Measurements from ENCODE around the gene NLRP6. TPM values are rescaled to one million over a fixed set of nuclear protein-coding genes. Genes with fewer than 3 reads are reported as not detected.

NLRP6 gene
- total RNA-seq, 4 donors from 2014 or later = 0.75 to 1.3 TPM; not detected in 2

DNA sequence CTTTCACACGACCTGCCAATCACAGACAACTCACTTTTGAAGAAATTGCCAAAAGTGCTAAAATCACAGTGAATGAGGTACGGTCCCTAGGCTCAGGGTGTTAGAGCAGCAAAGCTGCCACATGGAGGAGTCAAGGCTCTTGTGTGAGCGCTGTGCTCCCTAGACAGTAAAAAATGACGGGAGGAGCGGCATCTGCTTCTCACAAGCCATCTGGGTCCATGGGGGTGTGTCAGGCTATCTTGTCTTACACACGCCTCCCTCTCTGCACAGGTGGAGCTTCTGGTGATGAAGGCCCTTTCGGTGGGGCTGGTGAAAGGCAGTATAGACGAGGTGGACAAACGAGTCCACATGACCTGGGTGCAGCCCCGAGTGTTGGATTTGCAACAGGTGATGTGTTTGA lies 26.7 kb upstream of the NLRP6 start:
- TF ChIP-seq, protein P1, sequence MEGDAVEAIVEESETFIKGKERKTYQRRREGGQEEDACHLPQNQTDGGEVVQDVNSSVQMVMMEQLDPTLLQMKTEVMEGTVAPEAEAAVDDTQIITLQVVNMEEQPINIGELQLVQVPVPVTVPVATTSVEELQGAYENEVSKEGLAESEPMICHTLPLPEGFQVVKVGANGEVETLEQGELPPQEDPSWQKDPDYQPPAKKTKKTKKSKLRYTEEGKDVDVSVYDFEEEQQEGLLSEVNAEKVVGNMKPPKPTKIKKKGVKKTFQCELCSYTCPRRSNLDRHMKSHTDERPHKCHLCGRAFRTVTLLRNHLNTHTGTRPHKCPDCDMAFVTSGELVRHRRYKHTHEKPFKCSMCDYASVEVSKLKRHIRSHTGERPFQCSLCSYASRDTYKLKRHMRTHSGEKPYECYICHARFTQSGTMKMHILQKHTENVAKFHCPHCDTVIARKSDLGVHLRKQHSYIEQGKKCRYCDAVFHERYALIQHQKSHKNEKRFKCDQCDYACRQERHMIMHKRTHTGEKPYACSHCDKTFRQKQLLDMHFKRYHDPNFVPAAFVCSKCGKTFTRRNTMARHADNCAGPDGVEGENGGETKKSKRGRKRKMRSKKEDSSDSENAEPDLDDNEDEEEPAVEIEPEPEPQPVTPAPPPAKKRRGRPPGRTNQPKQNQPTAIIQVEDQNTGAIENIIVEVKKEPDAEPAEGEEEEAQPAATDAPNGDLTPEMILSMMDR (IDR thresholded peaks at IDR 0.05) = no peak
- no peak for TF ChIP-seq POLR2A (IDR thresholded peaks at IDR 0.05)
- no peak for DNase-seq
- WGBS, 2 donors = 78 to 79% methylated on average over 6 to 10 of the region's 10 CpGs

DNA sequence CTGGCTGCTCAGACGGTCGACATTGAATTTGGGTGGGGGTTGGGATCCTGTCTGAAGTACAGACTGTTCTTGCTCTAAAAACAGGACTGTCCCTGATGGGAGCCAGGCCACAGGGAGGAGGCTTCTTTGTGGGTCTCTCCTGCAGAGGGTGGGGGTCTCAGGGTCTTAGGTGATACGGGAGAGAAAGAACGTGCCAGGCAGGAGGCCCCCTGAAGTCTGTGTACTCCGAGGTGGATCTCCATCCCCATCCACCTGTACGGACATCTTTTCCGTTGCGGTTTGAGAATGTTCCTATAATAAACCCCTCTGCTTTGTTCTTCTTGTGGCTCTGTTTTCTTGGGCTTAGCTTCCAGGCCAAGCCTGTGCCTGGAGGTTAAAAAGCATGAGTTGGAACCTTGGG lies 25.5 kb upstream of the NLRP6 start:
- H3K27me3 ChIP-seq = no peaks in the 10 kb centered on the region
- H3K4me3 ChIP-seq = no peak overlapping the region
- no peaks in the 10 kb centered on the region for H3K9me3 ChIP-seq
- no peak overlapping the region for H3K27ac ChIP-seq
- H3K4me1 ChIP-seq = no peaks in the 10 kb centered on the region
- WGBS, 2 donors = 80 to 83% methylated on average over 6 to 8 of the region's 8 CpGs
- intact Hi-C loops (cut with DNase I) = no loop called here
- TF ChIP-seq, protein P1 (IDR thresholded peaks at IDR 0.05) = no peak
- no peak for TF ChIP-seq POLR2A (IDR thresholded peaks at IDR 0.05)
- no peak for DNase-seq
- peaks cover 14 to 64% (median 36%) of the 10 kb centered on the region in 3 donors for H3K36me3 ChIP-seq

More for the DNA sequence above, 26.7 kb upstream of the NLRP6 start:
- H3K4me1 ChIP-seq = no peaks in the 10 kb centered on the region
- H3K36me3 ChIP-seq = peaks cover 14 to 75% (median 41%) of the 10 kb centered on the region in 3 donors
- no peaks in the 10 kb centered on the region for H3K27me3 ChIP-seq
- intact Hi-C loops (cut with DNase I) = no loop called here
- no peaks in the 10 kb centered on the region for H3K9me3 ChIP-seq
- no peak overlapping the region for H3K27ac ChIP-seq
- no peak overlapping the region for H3K4me3 ChIP-seq

DNA sequence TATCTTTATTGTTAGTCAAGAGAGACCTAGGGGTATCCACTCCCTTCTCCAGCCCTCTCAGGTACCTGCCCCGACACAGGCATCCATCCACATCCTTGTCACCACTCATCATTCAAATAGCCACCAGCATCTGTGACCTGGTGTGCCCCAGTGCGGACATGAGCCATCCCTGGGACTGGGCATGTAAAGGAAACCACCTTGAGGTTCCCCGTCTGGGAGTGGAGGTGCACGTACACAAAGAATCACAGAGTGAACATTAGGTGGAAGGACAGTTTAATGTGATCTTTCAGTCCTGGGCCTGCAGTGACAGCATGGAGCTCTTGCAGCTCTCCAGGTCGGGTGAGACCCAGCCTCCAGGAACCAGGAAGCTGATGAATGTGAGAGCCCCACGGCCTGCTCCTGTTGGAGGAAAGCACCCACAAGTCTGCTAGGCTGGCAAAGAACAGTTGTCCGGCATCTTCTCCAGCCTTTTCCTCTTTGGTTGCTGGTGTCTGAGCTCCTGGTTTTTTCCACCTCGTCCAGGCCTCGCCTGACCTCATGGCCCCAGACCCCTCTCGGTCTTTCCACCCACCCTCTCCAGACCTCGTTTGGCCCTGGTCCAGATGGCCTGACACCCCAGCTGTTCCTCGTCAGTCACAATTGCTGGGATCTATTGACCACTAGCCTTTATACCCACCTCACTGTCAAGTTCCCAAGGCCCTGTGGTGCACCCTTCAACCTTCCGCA lies 24.9 kb upstream of the NLRP6 start:
- DNase-seq = no peak
- Histone ChIP-seq H3K9me3 (no peaks in the 10 kb centered on the region), H3K4me3 (no peak overlapping the region), H3K27me3 (no peaks in the 10 kb centered on the region), H3K36me3 (peaks cover 14 to 57% (median 32%) of the 10 kb centered on the region in 3 donors), H3K4me1 (no peaks in the 10 kb centered on the region), H3K27ac (no peak overlapping the region)
- TF ChIP-seq, protein P1 (IDR thresholded peaks at IDR 0.05) = no peak
- no peak for TF ChIP-seq POLR2A (IDR thresholded peaks at IDR 0.05)
- 72 to 73% methylated on average over 10 to 11 of the region's 13 CpGs for WGBS, 2 donors
- intact Hi-C loops (cut with DNase I) = no loop called here

DNA sequence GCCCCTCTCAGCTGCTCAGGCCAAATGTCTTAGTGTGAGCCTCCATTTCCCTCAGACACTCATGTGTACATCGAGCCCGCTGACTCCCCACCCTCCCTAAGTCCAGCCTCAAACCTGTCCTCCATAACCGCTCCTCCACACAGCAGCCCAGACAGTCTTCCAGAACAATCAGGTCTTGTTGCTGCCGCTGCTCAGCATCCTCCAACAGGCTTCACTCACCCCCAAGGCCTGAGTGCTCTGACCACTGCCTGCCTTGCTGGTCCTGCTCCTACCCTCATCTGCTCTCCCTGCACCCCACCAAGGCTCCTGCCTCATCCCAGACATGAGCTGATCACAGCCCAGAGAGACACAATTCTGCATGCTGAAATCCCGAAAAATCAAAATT lies 24.3 kb upstream of the NLRP6 start:
- Histone ChIP-seq H3K27ac (no peak overlapping the region), H3K36me3 (peaks cover 14 to 51% (median 27%) of the 10 kb centered on the region in 3 donors), H3K4me1 (no peaks in the 10 kb centered on the region), H3K4me3 (no peak overlapping the region), H3K27me3 (peaks cover 0 to 1% (median 0%) of the 10 kb centered on the region in 4 donors), H3K9me3 (no peaks in the 10 kb centered on the region)
- WGBS, 2 donors = 89 to 95% methylated on average over 5 of the region's 5 CpGs
- TF ChIP-seq, protein P1 (IDR thresholded peaks at IDR 0.05) = no peak
- no peak for TF ChIP-seq POLR2A (IDR thresholded peaks at IDR 0.05)
- no peak for DNase-seq
- intact Hi-C loops (cut with DNase I) = no loop called here

DNA sequence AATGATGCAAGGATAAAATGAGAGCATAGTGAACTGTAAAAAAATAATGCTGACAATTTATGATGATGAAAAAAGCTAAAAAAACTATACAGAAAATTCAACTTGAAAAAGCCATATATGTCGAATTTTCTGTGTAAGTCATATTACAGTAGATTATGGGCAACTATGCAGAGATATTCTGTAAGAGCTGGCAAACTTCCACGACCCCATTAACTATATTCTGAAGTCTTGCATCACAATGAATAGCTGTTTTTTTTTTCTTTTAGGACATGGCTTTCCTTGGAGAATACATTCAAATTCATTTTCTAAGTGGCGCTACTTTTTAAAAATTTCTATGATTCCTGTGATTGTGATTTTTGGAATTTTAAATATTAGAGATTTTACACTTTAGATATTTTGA lies 23.0 kb upstream of the NLRP6 start:
- Histone ChIP-seq H3K36me3 (peaks cover 11 to 38% (median 23%) of the 10 kb centered on the region in 3 donors), H3K9me3 (no peaks in the 10 kb centered on the region), H3K27me3 (peaks cover 0 to 14% (median 0%) of the 10 kb centered on the region in 4 donors), H3K27ac (no peak overlapping the region), H3K4me3 (no peak overlapping the region), H3K4me1 (no peaks in the 10 kb centered on the region)
- WGBS, 2 donors = 52 to 54% methylated on average over 3 of the region's 3 CpGs
- no peak for DNase-seq
- TF ChIP-seq, protein P1 (IDR thresholded peaks at IDR 0.05) = no peak
- intact Hi-C loops (cut with DNase I) = no loop called here

Data from esophagus squamous epithelium (tissue), 5 donors.